CD4-positive, alpha-beta T cell treated with Interleukin-6 at 100 ng/mL for 8 hours (primary cell): ENCODE measurements around the gene SPR.

Source experiments
- DNase-seq: peaks from one replicate; pipeline ENCODE4 v3.0.0-alpha.2; 2020; ENCODE audit warnings: mixed read lengths, low spot score

Gene SPR

DNA sequence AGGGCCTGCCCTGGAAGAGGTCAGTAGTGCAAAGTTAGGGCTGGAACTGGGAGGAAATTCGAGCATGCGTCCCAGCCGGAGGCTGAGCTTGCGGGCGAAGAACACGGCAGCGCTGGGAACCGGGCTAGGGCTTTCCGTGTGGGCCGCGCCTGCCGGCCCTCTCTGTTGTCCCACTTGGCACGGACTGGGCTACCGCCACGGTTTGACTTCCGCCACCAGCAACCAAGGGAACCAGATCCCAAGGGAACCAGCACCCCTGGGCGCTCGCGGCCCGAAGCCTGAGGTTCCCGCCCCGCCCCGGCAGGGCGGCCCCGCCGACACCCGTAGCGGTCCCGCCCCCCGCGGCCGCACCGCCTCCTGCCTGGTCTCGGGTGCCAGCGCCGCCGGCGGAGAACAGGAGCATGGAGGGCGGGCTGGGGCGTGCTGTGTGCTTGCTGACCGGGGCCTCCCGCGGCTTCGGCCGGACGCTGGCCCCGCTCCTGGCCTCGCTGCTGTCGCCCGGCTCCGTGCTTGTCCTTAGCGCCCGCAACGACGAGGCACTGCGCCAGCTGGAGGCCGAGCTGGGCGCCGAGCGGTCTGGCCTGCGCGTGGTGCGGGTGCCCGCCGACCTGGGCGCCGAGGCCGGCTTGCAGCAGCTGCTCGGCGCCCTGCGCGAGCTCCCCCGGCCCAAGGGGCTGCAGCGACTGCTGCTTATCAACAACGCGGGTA is at the start of gene SPR:
SPR (plus strand) TSS at position 377 of the 708 bp plus-strand sequence; CDS start at position 402, 25 bp downstream.
- peak; percentile 24 for DNase-seq

DNA sequence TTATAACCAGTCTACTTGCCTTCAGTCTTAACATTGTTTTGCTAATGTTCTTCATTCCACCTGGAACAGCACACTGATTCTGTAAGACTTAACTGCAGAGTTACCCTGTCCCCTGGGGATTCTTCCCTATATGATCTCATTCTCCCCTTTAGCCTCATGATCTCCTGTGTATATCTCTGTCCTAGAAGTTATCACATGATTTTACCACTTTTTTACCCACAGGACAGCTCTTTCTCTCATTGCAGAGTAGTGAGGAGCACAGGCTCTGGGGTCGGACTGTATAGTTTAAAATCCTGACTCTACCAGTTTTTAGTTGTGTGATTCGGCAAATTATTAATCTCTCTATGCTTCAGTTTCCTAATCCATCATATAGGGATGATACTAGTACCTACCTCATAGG is 47.1 kb upstream of the SPR start:
- no peak for DNase-seq

DNA sequence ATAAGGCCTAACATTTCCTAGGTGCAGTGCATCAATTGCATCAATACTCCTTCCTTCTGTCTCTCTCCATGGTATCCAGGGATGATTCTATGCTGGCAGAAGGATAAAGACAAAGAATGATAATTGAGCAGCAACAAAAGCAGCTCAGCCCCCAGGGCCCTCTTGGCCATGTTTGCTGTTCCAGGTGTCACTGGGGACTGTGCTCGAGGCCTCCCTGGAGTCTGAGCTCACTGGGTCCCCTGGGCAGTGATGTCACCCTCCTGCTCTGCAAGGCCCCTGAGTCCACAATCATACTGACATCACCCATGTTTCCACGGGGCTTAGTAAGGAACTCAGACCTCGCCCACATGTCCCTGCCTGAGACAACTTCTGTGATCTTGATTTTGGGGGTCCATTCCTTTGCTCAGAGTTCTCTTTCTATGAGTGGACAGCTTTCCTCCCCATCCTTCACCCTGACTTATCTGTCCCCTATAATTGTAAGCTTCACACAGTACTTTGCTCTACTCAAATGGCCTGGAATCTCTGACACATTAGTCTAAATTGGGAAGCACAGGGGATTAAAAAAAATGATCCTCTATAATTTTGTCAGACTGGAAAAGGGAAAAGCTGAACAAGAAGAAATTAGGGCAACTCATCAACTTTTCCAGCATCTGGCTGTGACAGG is 45.6 kb upstream of the SPR start:
- no peak for DNase-seq

DNA sequence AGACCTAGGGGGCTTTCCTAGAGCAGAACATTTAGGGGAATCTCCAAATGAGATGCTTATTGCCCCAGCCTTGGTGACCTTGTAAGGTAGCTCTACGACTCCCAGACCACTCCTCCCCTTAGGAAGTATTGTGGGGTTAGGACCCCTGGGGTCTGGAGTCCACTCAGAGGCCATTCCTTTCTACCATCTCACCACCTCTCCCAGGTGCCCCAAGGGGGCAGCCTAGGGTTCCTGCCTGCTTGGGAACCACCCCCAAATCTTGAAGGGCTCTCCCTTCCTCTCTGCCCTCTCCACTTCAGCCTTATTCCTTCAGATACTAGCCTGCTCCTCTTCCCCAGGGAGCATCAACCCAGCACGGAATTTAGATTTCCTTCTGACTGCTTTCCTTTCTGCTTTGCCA is 43.9 kb upstream of the SPR start:
- DNase-seq = no peak

DNA sequence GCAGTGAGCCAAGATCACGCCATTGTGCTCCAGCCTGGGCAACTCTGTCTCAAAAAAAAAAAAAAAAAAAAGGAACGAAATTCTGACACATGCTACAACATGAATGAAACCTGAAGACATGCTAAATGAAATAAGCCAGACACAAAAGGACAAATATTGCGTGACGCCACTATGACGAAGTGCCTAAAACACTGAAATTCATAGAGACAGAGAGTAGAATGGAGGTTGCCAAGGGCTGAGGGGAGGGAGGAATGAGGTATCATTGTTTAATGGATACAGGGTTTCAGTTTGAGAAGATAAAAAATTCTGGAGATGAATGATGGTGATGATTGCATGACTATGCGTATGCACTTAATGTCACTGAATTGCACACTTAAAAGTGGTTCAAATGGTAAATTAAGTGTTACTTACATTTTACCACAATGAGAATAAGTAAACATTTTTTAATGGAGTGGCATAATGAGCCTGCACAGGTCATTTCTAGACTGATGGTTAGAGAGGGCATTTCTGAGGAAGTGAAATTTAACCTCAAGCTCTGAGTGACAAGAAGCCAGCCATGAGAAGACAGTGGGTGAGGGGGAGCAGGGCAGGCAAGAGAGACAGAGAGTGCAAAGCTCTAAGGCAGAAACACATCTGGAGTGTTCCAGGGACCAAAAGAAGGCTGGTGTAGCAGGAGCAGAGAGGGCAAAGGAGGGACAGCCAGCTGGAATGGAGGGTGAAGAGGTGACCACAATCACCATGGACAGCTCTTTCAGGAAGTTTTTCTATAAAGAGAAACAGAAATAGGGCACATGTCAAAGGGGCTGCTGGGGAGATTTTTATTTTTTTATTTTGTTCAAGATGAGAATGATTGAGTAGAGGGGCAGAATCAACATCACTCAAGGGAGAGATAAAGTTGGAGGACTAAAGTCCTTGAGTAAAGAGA is 40.8 kb upstream of the SPR start:
- no peak for DNase-seq

DNA sequence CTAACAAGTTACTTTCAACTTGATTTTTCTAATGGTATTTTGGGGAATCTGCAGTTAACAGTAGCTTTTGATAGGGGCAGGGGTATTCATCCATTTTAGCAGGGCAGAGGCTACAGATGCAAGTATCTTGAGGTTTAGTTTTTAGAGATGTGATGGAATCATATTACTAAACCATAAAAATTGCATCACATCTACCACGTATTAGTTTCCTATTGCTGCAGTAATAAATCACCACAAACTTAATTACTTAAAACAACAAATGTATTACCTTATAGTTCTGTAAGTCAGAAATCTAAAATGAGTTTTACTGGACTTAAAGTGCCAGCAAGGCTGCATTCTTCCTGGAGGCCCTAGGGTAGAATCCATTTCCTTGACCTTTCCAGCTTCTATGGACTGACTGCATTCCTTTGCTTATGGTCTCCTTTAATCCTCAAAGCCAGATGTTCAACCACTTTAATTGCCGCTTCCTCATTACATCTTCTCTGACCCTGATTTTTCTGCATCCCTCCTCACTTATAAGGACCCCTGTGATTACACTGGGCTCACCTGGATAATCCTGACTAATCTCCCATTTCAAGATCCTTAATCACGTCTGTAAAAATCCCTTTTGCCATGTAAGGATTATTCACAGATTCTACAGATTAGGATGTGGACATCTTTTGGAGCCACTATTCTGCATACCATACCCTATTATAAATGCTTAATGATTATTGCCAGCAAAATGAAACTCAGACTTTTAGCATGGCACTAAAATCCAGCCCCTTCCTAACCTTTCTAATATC is 39.5 kb upstream of the SPR start:
- no peak for DNase-seq

DNA sequence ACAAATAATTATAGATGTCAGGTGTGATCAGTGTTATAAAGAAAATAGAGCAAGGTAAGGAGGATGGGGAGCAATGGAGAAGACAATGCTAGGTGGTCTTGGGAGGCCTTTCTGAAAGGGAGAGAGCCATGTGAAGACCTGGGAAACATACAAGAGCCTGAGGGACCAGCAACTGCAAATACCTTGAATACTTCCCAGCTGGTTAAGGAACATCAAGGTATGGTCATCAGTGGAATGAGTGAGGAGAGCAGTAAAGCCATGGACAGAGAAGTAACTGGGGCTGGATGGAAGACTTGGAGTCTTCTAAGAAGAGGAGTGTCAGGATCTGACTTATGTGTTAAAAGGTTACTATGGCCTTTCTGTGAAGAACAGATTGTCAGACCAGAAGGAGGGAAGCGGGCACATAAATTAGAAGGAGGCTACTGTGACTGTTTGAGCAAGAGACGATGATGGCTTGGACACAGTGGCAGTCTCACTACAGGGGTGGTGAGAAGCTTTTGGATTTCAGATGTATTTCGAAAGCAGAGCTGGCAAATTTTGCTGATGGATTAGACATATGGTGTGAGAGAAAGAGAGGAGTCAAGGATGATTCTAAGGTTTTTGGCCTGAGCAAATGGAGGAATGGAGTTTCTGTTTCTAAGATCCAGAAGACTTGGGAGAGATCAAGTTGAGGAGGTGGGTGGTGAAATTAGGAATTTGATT is 38.6 kb upstream of the SPR start:
- no peak for DNase-seq

DNA sequence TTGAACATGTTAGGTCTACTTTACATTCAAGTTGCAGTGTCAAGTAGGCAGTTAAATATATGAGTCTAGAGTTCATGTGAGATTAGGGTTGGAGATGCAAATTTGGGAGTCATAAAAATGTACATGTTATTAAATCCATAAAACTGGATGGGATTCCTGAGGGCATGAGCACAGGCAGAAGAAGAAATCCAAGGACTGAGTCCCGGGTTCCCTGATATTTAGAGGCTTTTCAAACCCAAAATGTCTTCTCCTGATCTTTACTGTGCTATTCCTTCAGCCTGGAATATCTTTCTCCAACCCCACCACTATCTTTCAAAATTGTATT is 38.1 kb upstream of the SPR start:
- no peak for DNase-seq

DNA sequence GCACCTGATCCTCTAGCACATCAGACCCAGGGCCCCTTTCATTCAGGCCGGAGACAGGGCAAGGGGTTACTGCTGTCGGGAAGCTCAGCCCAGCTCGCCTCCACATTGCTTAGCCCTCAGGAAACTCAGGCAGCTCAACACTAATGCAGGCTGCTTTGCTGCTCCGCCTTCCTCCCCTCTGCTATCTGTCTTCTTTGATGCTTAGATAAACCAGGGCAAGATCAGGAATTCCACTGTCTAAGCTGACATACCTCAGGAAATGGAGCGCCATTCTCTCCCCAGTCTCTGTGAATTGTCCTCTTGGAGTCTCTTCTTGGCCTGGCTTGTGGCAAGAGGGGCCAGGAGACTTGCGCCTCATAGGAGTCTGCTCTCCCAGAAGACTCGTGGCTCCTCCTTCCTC is 35.9 kb upstream of the SPR start:
- no peak for DNase-seq

DNA sequence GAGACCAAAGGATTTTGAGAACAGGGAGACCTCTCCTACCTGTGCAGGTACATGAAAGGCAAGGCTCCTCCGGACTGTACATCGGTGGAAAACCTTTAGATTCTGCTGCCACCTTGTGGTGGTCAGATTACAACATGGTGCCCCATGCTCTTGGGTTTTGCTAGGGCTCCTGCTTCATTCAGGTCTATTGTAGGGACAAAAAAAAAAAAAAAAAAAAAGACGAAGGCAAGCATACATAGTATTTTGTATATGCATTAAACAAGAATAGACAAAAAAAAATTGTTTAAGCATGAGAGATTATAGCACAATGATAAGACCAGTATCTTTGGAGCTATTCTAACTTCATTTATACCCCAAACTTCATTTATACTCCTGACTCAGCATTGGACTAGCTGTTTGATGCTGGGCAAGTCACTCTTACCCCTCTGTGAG is 27.4 kb upstream of the SPR start:
- peak; percentile 60 for DNase-seq

DNA sequence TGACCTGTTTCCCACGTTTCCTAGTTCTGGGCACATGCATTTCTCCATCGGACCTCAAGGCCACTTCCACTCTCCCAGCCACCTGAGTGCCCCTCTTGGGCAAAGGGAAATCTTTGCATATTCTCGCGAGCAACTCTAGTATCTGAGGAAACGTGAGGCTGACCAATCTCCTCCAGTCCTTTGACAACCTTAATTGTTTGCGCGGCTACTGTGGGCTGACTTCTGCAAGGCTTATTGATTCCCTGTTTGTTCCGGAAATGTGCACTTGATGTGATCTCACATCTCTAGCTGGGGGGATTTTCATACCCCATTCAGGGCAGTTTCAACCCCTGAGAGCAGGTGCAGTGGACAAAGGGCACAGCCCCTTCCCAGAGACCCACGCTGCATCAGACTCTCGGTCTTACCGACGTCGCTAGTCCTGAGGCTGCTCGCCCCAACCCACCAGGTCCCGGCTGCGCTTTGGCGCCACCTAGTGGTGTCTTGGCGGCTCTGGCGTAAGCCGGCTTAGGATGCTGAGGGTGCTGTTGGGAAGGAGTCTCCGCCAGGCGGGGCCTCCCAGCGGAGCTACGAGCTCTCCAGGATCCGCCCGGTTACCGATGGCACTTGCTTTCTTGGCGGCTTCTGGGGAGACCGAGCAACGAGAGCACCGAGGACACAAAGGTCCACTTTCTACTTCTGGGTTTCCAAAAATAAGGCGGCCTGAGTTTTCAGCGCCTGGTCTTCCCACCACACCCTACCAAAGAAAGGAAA is 24.8 kb upstream of the SPR start:
- peak; percentile 83 for DNase-seq

DNA sequence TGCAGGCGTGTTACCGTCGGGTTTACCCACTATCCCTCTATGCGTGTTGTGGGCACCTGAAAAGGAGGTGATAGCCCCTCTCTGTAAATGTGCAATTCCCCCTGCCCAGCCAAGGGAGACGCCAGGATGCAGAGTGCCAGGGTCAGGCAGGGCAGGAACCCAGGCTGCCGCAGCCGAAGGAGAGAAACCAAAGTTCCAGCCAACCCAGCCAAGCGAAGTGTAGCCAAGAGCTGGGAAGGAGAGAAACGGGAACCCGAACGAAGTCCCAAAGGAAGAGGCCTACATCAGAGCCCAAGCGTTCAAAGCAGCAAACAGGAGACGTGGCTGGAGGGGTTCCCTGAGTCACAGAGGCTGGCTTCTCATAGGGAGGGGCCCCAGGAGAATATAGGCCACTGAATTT is 24.2 kb upstream of the SPR start:
- DNase-seq = no peak

DNA sequence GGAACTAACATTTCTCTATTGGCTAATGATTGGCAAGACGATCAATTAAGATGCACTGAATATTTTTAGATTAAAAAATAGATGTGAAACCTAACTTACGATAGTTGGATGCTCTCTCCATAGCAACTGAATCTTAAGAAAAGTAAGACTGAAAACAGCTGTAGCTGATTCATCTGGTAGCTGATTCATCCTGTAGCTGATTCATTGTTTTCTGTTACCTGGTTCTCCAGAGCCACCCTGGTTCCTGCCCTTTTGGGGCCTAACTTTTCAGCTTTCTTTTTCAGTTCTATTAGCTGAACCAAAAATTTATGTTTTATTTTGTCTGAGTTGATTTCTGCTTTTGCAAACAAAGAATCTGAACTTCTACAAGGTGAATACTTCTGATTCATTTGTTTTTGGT is 22.7 kb upstream of the SPR start:
- DNase-seq = no peak

DNA sequence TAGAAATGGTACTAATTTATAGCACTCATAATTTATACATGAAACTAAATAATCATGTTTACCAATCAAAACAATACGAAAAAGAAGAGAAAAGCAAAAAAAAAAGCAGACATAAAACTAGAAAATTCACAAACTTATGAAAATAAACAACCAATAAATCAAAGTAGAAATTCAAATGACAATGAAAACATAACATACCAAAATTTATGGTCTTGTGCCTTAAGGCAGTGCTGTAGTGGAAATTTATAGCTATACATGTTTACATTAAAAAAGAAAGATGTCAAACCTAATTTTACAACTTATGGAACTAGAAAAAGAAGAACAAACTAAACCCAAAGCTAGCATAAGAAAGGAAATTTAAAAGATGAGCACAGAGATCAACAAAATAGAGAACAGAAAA is 16.1 kb upstream of the SPR start:
- no peak for DNase-seq

DNA sequence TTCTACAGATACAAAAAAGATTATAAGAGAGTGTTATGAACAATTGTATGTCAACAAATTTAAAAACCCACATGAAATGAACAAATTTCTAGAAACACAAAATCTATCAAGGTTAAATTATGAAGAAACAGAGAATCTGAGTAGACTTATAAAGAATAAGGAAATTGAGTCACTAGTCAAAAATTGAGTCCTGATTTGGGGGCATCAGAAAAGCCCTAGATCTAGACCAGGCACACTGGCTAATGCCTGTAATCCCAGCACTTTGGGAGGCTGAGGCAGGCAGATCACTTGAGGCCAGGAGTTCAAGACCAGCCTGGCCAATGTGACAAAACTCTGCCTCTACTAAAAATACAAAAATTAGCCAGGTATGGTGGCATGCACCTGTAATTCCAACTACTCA is 15.3 kb upstream of the SPR start:
- no peak for DNase-seq

DNA sequence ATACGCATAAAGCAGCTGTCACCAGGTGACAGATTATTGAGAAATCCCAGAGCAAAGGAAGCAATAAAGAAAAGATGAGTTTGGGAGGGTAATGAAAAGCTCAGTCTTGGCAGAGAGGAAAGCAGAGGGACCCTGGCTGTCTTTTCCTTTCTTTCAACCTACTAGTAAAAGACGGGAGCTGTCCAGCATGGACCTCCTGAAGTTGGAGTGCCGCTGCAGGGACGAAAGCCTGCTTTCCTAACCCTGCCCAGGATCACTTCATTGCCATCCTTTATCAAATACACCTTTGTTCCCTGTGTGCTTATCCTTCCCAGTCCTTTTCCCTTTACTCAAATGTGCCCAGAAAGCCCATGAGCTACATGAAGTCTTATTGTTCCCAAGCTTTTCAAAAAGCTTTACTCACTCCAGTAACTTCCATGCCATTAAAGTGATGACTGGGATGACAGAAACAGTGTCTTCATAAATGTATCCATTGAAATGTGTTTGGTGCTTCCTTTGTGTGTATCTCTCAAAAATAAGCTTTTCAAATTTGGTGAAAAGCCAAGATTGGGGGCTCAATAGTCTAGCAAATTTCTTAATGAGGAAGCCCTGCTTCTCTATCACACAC is 3.7 kb upstream of the SPR start:
- DNase-seq = no peak

DNA sequence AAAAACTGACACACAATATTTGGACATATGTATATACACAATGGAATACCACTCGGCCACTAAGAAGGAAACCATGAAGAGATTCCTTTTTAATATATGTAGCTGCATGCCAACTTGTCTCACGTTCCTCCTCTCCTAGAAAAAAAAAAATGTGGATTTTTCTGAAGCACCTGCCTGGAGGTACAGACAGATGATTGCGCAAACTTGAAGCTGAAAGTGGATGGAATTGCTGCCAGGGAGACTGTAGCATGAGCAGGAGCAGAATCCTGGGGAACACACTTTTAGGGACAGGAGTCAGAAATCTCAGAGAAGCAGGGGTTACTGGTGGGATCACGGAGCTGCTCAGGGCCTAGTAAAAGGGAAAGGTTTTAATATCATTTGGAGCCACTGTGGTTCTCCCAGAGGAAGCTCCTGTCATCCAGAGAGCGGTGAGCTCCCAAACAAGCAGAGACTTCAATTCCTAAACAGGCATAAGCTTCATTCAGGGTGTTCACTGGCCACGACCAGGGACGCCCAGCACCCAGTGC is 640 bp upstream of the SPR start:
- no peak for DNase-seq

DNA sequence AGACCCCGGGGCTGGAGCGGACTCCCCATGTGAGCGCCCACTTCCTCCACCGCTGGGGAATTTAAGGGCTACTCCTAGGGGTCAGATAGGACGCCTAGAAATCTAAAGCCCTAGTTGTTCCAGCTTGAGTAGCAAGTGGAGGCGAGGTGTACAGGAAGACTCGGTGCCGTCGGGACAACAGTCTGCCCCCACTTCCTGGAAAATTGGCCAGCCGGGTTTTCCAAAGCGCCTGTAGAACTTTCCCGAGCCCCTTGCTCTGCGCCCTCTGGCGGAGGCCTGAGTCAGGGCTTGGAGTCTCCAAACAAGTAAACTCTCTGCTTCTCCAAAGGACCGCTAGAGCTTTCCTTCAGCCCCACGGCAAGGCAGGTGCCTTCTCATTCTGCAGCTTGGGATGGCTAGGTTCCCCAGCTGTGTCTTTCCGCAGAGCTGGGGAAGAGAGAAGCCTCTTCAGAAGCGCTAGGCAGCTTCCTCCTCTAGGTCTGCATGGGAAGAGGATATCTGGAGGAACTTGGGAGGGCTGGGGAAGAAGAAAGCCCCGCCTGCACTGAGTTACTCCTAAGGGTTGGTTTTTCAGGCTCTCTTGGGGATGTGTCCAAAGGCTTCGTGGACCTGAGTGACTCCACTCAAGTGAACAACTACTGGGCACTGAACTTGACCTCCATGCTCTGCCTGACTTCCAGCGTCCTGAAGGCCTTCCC is 681 bp downstream of the SPR start:
- DNase-seq = peak; percentile 36

DNA sequence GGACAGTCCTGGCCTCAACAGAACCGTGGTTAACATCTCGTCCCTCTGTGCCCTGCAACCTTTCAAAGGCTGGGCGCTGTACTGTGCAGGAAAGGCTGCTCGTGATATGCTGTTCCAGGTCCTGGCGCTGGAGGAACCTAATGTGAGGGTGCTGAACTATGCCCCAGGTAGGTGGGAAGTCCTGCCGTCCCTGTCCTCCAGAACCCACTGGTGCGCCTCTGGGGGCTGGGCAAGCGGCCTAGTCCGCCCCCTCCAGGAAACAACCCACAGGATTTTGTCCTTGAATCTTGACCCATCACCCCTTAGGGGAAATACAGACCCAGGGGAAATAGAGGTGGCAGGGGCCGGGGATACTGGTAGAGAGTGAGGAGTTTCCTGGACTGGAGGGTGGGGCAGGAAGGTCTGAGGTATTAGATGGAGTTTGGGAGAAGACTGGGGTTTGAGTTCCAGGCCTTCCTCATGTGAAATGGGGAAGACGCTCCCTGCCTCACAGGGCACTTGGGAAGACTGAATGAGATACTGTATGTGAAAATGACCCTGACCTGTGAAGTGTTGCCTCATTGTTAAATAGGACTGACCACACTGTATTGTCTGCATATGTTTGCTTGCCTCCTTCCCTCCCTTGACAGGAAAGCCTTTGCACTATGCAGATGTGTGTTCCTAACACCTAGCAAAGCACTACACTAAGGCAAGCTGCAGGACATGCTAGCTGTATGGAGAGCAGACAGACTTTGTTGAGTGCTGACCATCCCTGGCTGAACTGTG is 1.4 kb downstream of the SPR start:
- DNase-seq = no peak
